AG09319 (cell line): ENCODE measurements around the gene FMN1.

Experiments
- DNase-seq: peaks from one replicate; pipeline ENCODE4 v3.0.0-alpha.2; 2010; ENCODE audit warnings: low read depth; ENCODE audit errors: extremely low read depth
- CTCF ChIP-seq: IDR thresholded peaks from 2 replicates; pipeline ENCODE4 v1.5.1; 2011; ENCODE audit warnings: low read depth, mild to moderate bottlenecking, inconsistent platforms, low read length, moderate library complexity

FMN1 gene

GRCh38 chr15:32993285-32993684 is 201.2 kb downstream of the FMN1 start:
- DNase-seq: no peak
- peak; percentile 36 for TF ChIP-seq CTCF

GRCh38 chr15:32991619-32992111 is 202.8 kb downstream of the FMN1 start:
- TF ChIP-seq CTCF: no peak
- DNase-seq: no peak

GRCh38 chr15:32990071-32990470 is 204.4 kb downstream of the FMN1 start:
- TF ChIP-seq CTCF: no peak
- no peak for DNase-seq

- no peak for TF ChIP-seq CTCF
- no peak for DNase-seq
These were observed 207.4 kb downstream of the FMN1 start for GRCh38 chr15:32987067-32987466.

- no peak for TF ChIP-seq CTCF
- DNase-seq: no peak
These were observed 208.4 kb downstream of the FMN1 start for GRCh38 chr15:32986147-32986546.

GRCh38 chr15:32983679-32984078 is 210.8 kb downstream of the FMN1 start:
- no peak for DNase-seq
- TF ChIP-seq CTCF: no peak

- no peak for TF ChIP-seq CTCF
- DNase-seq: no peak
These were observed 212.5 kb downstream of the FMN1 start for GRCh38 chr15:32982001-32982400.
